Kidney (tissue), 14 donors: Measurements from ENCODE around the gene ABCC3. TPM values are rescaled to one million over a fixed set of nuclear protein-coding genes. Genes with fewer than 3 reads are reported as not detected.

Experiments used
- DNase-seq, 5 donors: peaks; one replicate each; pipeline ENCODE4 v3.0.0-alpha.2; 2013 to 2020
- FAIRE-seq: peaks from 2 replicates; lab custom pipeline; 2012; peaks lifted over from hg19 to GRCh38; lab: Jason Lieb, UNC
- H3K27ac ChIP-seq, 2 donors: one replicate each; pipeline ENCODE4 v1.7.0; 2013; ENCODE audit warnings: low read depth in 2 of 2, low read length in 2 of 2, inconsistent platforms in 1 of 2
- H3K27me3 ChIP-seq: one replicate; pipeline ENCODE4 v1.7.1; 2013; ENCODE audit warnings: low read length, inconsistent platforms; ENCODE audit not compliant: control insufficient read depth, insufficient read depth
- H3K36me3 ChIP-seq, 3 donors: one replicate each; pipeline versions ENCODE4 v1.7.0 to v1.7.1; 2013; ENCODE audit warnings: low read length in 3 of 3, control low read depth in 1 of 3, inconsistent platforms in 1 of 3; ENCODE audit not compliant: insufficient read depth in 3 of 3, control insufficient read depth in 2 of 3
- H3K4me1 ChIP-seq, 3 donors: one replicate each; pipeline versions ENCODE4 v1.7.0 to v1.7.1; 2013; ENCODE audit warnings: low read length in 3 of 3, inconsistent platforms in 1 of 3, low read depth in 1 of 3; ENCODE audit not compliant: control insufficient read depth in 2 of 3, insufficient read depth in 2 of 3
- H3K4me3 ChIP-seq, 3 donors: one replicate each; pipeline versions ENCODE4 v1.7.0 to v1.8.1; 2013; ENCODE audit warnings: low read length in 3 of 3, control low read depth in 1 of 3, inconsistent platforms in 1 of 3
- H3K9ac ChIP-seq, 3 donors: one replicate each; pipeline versions ENCODE4 v1.7.0 to v1.7.1; 2013; ENCODE audit warnings: low read length in 3 of 3, control low read depth in 1 of 3, inconsistent platforms in 1 of 3
- H3K9me3 ChIP-seq, 3 donors: one replicate each; pipeline versions ENCODE4 v1.7.0 to v1.7.1; 2013; ENCODE audit warnings: low read length in 3 of 3, control low read depth in 1 of 3, inconsistent platforms in 1 of 3; ENCODE audit not compliant: control insufficient read depth in 2 of 3, insufficient read depth in 1 of 3
- intact Hi-C: fragments of 100-400 bp; cut with DNase I; formaldehyde crosslinking; loops from one replicate; pipeline ENCODE4 v1.11.1; 2022
- polyA plus RNA-seq: library from polyadenylated mRNA; stranded (reverse); fragments of 350-450 nt; fragmentation: Illumina TruSeq; extraction: RNeasy Lipid Tissue Mini Kit (QIAGEN cat#74804); gene quantifications from one replicate; pipeline ENCODE4 v1.2.3, GENCODE V29; 2014; ENCODE audit warnings: low read depth, low replicate concordance; ENCODE audit not compliant: insufficient read depth
- total RNA-seq: library from RNA; stranded (reverse); fragmentation: NEBNext Ultra II Directional; extraction: Animal tissue kit (Norgen Biotek cat#: 25700); gene quantifications from one replicate; pipeline ENCODE4 v1.2.1, GENCODE V29; 2021
- TF ChIP-seq, protein P1 (sequence below): IDR thresholded peaks from 3 replicates; pipeline ENCODE4 v1.5.1; 2012; ENCODE audit warnings: mild to moderate bottlenecking, moderate library complexity, borderline replicate concordance; ENCODE audit not compliant: insufficient read depth; ENCODE audit errors: extremely low read depth
- donor health status: control.
- donor health status: control.
- donor health status: control.
- donor health status: control.
- donor health status: control.
- donor health status: DM: yes; HTN: yes; CAD: no.
- donor health status: Normal renal cell carcinoma (clear cell type).

ABCC3 gene
- total and polyA plus RNA-seq, 2 donors from 2014 or later, result 9.3 to 156 TPM

GRCh38 chr17:50638966-50639713 is 4.5 kb downstream of the ABCC3 start:
- no peaks in the 10 kb centered on the region for H3K36me3 ChIP-seq
- FAIRE-seq (no peak), DNase-seq (peak; percentile 69 to 96 (median 75))
- intact Hi-C loops, result loop anchor here (10.0 kb wide), 1 partner anchor 46 kb away; no protein-coding TSS in a partner anchor
- H3K9me3 ChIP-seq, result no peaks in the 10 kb centered on the region
- peak overlapping the region; percentile 47 to 57 for H3K27ac ChIP-seq
- peaks cover 4 to 30% (median 22%) of the 10 kb centered on the region in 3 donors for H3K4me1 ChIP-seq
- H3K27me3 ChIP-seq, result peaks cover 3% of the 10 kb centered on the region
- peak overlapping the region in 1 of 3 donors; percentile 18 for H3K4me3 ChIP-seq
- TF ChIP-seq, protein P1, sequence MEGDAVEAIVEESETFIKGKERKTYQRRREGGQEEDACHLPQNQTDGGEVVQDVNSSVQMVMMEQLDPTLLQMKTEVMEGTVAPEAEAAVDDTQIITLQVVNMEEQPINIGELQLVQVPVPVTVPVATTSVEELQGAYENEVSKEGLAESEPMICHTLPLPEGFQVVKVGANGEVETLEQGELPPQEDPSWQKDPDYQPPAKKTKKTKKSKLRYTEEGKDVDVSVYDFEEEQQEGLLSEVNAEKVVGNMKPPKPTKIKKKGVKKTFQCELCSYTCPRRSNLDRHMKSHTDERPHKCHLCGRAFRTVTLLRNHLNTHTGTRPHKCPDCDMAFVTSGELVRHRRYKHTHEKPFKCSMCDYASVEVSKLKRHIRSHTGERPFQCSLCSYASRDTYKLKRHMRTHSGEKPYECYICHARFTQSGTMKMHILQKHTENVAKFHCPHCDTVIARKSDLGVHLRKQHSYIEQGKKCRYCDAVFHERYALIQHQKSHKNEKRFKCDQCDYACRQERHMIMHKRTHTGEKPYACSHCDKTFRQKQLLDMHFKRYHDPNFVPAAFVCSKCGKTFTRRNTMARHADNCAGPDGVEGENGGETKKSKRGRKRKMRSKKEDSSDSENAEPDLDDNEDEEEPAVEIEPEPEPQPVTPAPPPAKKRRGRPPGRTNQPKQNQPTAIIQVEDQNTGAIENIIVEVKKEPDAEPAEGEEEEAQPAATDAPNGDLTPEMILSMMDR, result no peak
- H3K9ac ChIP-seq, result peak overlapping the region in 1 of 3 donors; percentile 53

GRCh38 chr17:50640686-50641351 is 6.1 kb downstream of the ABCC3 start:
- intact Hi-C loops, result no loop called here
- DNase-seq, result peak in 2 of 5 donors; percentile 50 to 80
- FAIRE-seq, result no peak
- Histone ChIP-seq H3K4me3 (no peak overlapping the region), H3K9ac (no peak overlapping the region), H3K36me3 (no peaks in the 10 kb centered on the region), H3K4me1 (peaks cover 4 to 26% (median 22%) of the 10 kb centered on the region in 3 donors), H3K27ac (peak overlapping the region; percentile 49 to 54), H3K27me3 (no peaks in the 10 kb centered on the region), H3K9me3 (no peaks in the 10 kb centered on the region)
- TF ChIP-seq, protein P1, result no peak

DNA sequence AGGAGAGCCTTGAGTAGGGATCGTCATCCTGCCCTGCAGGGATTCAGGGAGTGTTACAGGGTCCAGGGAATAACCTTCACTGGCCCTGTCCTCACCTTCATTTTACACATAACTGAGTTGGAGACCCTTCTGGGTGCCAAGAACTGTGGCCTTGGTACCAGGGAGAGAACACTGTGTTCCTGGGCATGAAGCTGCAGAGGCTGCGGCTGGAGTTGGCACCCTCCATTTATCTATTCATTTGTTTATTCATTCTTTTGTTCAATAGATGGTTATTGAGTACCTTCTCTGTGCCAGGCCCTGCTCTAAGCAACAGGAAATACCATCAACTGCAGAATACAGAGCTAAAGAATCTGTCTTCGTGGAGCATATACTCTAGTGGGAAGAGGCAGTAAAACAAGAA is 6.7 kb downstream of the ABCC3 start:
- H3K4me3 ChIP-seq, result no peak overlapping the region
- no peak for FAIRE-seq
- no peaks in the 10 kb centered on the region for H3K36me3 ChIP-seq
- no peaks in the 10 kb centered on the region for H3K27me3 ChIP-seq
- intact Hi-C loops, result no loop called here
- no peaks in the 10 kb centered on the region for H3K9me3 ChIP-seq
- H3K4me1 ChIP-seq, result peaks cover 4 to 26% (median 22%) of the 10 kb centered on the region in 3 donors
- H3K27ac ChIP-seq, result peak overlapping the region in 1 of 2 donors; percentile 54
- TF ChIP-seq, protein P1, result no peak
- no peak overlapping the region for H3K9ac ChIP-seq
- DNase-seq, result no peak
